Measurements from ENCODE around the gene EIF4E.

GRCh38 chr4:98862371-98862770 is 66.6 kb downstream of the EIF4E start:
- TF ChIP-seq CTCF (optimal IDR thresholded peaks at IDR 0.05 in 1 of 3, IDR thresholded peaks at IDR 0.05 in 1 of 3, conservative IDR thresholded peaks at IDR 0.05 in 1 of 3; ENCODE audit: extremely low read depth in 1 of 3, insufficient read depth in 2 of 3, low read length in 3 of 3) (no peak), EZH2 (IDR thresholded peaks at IDR 0.05; ENCODE audit: low read length) (no peak)
